GOT3 (cell line): ENCODE results near the gene CXXC5.

Source experiments
- DNase-seq: peaks from one replicate; lab custom pipeline; 2025; ENCODE audit warnings: mixed read lengths; lab: John Stamatoyannopoulos, UW

The CXXC5 gene

DNA sequence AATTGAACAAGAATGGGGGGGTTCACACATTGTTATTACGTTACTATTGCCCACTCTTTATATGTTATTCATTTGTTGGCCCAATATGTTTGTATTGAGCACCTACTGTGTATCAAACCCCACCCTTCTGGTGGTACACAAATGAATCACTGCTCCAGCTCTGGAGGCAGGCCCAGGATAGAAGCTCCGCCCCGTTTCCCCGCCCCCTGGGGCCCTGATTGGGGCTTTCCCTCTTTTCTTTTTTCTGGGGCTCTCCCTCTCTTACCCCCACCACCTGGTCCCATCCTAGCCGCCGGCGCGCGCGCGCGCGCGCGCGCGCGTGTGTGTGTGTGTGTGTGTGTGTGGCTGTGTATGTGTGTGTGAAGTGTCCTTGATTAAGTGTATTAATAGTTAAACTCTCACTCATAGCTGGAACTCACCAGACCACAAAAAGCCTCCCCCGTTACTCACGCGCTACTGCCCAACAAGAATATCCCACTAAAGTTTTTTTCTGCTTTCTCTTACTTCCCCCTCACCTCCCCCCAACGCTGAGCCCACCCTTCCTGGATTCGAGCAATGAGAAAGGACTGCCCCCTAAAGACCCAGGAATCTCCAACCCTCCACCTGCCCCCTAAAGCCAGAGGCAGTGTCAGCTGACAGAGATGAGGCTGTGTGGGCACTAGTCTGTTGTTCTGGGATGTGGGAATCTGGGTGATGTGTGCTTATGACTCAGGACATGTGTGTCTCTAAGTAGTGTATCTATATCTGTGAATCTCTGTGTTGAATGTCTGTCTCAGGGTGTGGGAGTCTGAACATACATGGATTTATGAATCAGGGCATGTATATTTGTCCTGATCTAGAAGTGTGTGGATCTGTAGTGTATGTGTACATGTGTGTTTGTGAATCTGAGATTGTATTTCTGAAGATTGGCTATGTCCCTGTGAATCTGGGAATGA lies 4.0 kb downstream of the CXXC5 start:
- DNase-seq = peak; percentile 53

DNA sequence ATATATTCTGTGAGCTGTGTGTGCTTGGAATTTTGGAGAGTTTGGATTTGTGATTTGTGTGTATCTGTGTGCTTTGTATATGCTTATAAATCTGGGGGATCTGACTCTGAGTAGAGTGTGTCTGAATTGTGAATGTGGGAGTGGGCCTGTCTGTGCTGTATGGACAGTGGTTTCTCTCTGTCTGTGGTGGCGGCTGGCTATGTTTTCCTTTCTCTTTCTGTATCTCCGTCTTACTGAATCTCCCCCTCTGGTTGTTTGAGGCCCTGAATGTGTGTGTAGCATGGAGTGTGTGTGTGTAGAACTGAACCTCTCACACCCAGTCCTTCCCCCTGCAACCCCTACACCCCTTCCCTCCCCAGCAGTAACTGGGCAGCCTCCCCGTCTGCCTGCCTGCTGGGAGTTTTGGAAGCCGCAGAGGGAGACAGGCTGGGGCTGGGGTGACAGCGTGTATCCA lies 4.7 kb downstream of the CXXC5 start:
- DNase-seq = no peak

DNA sequence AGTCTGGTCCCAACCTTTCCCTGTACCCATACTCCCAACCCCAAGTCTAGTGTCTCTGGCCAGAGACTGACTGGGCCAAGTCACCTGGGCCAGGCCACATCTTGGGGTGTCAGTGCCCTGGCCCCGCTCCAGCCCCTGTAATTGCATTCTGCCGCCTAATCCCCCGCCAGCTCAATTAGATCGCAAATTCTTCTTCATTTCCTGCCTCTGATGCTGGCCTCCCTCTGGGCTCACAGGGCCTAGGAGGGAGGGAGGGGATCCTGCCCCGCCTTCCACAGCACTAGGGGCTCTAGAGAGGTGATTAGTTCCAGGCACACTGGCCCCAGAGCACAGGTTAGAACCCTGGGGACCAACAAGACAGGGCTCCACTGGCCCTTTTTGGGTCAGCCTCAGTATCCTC lies 5.5 kb downstream of the CXXC5 start:
- no peak for DNase-seq

DNA sequence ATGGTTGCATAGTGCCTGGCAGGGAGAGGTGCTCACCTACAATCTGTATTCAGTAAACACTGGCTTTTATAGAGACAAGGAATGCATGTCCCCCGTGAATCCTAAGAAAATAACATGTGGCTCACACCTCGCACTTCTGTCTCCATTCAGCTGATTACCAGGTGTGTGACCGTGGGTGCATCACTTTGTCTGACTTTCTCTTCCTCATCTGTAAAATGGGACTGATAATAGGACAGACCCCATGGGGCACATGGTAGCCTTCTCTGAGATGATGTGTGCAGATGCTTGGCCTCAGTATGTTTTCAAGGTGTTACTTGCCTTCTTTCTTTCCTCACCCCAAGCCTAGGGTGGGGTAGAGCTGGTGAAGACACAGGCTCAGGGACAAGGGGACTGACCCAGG lies 6.3 kb downstream of the CXXC5 start:
- no peak for DNase-seq

DNA sequence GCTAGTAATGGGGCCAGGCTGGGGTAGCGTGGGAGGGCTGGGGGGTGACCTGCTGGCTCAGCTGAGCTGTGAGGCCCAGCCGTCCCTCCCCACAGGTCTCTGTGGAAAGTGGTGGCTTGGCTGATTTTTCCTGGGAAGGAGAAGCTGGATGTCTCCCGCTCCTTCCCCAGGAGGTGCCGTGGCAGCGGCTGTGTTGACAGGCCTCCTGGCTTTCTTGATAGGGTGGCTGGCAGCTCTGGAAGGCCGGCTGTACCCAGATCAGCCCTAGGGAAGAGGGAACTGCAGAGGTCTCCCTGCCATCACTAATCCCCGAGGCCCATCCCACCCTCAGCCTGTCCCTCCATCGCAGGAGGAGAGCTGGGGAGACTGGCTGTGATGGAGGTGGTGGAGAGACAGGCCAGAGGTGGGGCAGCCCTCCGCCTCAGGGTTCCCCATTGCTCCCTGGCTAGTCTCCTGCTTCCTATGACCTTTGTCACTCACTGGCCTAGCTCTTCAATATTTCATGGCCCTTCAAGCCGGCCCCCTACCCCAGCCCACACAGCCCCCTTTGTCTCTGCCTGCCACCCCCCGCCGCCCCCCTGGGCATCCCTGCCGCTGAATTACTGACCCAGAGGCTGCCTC lies 6.8 kb downstream of the CXXC5 start:
- DNase-seq = no peak

DNA sequence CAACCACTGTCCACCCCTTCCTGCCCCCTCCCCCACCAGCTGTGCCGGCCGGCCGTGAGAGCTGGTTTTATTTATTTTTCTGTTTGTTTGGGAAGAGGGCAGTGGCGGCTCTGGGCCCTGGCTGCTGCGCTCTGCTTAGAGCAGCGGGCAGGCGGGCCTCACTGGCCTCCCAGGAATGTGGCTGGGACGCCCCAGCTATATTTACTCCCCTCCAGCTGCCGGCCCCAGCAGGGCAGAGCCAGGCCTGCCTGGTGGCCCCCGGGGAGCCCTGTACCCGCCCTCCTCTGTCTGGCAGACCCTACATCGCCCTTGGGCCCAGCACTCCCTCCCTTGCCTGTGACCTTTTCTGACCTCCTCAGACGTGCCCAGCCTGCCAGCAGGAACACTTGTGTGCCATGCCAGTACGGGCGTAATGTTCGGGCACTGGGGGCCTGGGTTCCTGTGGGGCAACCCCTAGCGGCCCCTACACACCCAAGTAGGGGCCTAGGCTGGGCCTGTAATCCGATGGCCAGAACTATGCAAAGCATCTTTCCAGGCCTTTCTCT lies 7.7 kb downstream of the CXXC5 start:
- no peak for DNase-seq

DNA sequence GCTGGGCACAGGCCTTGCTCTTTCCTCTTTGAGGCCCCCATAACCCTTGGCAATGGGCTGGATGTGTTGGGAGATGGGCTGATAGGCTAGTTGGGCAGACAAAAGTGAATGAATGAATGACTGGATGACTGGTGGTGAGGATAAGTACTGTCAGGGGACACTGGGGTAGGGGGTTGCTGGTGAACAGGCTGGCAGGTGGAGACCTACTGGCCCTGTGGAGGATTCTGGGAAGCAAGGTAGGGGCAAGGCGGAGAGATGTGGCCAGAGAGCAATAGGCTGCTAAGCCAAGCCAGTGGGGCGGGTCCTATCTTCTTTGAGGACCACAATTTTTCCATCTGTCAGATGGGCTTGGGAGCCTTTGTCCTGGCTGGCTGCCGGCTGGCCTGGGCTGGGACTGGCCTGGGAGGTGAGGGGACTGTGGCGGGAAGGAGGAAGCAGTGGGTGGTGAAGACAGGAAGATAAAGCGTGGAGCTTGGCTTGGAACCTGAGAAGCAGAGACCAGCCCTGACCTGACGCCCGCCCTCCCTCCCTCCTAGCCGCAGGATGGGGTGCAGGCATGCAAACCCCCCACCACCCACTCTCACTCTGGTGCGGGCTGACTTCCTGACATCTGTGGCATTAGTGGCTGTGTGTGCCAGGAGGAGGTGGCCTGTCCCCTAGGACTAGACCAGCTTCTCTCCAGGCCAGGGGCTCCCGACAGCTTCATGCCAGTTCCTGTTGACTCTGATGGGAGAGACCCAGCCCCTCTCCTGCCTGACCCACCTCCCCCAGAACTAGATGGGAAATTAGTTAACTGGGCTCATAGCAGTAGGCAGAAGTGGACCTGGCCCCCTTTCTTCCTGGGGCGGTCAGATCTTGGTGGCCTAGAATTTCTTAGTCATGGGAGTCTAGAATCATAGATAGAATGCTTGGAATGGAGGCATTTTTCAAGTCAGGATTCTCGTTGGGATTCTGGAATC lies 9.5 kb downstream of the CXXC5 start:
- no peak for DNase-seq

DNA sequence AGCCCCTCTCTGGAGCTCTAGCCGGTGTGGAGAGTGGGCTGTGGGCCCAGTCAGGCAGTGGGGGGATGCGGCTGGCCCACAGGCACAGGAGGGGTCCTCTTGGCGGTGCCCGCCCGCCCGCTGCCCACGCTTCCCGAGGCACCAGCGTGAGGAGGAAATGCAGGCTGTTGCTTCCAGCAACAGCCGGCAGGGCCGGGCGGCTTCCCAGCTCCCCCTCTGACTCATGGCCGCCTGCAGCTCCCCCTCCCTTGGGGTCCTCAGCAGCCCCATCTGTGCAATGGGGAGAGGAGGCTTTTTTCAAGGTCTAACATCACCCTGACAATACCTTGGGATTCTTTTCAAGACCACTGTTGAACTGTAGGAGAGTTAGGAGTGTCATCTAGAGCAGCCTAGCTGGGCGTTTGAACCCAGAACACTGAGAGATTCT lies 10.4 kb downstream of the CXXC5 start:
- no peak for DNase-seq

DNA sequence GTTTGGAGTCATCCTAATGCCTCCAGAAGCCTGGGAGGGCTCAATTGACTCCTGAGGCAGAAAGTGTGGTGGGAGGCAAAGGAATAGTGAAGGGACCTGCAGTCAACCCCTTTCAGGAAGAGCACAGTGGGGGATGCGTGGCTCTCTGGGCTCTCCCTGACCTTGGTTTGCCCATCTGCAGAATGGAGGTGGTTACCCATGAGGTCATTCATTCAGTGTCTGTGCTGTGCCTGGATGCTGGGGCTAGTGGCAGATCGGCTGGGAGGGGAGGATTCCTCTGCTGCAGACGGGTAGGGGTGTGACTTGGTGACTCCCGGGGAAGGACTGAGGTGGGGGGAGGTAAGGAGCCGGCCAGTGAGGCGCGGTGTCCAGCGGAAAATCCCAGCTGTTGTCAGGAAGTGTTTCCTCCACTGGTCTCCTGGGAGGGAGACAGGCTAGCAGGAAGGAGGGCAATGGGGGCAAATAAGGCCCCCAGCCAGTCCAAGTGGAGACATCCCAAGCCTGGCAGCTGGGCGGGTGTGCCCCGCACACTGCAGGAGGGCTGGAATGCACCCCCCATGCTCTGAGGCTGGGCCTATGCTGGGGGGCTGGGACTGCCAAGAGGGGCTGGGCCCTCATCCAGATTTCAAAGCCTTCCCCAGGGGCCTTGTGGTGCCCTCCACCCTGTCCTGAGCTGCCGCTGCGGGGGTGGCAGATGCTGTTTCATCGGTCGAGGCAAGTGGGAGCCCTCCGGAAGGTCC lies 10.9 kb downstream of the CXXC5 start:
- peak; percentile 58 for DNase-seq

DNA sequence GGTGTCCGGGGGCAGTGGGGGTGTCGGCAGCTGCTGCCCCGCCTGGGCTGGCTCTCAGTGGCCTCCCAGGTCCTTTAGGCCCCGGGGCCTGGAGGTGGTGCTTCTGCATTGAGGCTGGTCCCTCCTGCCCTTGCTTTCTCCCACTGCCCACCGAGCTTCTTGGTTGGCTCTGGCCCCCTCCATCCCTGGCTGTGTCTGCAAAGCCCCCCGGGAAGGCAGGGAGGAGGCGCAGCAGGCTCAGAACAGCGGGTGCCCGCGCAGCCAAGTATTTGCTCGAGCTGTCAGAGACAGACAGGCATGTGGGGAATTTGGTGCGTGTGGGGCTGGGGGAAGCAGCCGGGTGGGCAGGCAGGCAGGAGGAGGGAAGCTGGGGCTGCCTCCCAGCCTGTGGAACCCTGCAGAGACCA lies 11.5 kb downstream of the CXXC5 start:
- DNase-seq = no peak

DNA sequence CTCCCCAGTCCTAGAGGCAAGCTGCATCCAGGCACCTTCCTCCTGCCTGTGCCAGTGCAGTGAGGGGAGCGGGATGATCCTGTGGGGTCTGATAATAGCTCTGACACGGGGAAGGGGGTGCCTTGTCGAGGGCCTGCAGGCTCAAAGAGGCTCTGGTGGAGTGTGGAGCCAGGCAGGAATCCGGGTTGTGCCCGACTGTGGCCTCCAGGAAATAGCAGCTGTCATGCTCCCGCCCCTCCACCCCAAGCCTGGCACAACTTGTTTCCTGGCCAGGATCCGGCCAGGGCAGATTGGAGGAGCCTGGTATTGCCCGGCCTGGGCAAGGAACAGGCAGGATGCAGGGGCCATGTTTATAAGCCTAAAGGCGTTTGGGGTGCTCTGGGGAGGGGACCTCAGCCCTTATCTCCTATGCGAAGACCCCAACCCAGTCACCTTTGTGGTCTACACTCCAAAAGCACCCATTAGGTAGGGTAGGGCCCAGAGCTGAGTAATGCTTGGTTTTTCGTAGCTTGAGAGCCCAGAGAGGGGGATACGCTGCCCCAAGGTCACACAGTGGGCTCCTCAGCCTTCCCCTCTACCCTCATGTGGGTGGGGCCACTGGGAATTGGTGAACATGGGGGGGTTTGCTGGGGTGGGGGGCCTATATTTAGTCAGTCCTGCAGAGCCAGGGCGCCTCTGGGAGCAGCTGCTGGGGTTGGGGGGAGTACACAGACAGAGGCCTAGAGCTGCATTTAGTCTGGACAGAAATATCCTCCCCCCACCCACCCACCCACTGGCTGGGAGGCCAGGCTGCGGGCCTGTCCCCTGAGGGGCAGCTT lies 12.2 kb downstream of the CXXC5 start:
- DNase-seq = peak; percentile 55

DNA sequence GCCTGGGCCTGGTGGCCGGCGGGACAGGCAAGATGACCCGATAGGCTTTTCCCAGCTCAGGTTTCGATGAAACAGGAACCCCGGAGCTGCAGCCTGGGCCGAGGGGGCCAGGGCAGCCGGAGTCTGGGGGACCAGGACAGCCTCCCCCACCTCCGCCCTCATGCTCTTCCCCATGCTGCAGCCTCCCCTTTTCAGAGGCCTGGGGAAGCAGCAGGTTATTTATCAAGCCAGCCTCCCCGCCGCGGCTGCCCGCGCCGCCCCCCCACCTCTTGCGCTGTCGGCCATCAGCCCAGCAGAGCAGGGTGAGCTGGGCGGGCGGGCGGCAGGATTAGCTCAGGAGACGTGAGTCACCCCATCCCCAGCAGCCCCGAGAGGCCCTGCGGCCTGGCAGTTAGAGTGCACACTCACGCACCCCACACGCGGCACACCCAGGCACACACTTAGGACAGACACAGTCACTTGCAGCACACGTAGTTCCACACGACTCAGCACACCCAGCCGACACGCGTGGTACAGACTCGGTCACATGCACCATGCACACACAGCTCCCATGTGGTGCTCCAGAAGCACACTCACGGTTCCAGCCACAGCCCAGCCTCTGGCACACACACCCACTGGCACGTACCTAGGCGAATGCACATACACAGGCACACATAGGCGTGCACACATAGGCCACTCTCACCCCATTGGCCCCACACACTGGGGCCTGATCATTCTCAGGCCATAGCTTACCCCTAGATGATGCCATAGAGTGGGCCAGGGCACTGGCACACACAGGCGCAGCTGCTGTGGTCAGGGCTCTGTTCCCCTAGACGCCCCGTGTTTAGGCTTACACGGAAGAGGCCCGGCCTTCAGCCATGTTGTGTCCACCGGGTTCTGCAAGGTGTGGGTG lies 13.0 kb downstream of the CXXC5 start:
- DNase-seq = peak; percentile 90

DNA sequence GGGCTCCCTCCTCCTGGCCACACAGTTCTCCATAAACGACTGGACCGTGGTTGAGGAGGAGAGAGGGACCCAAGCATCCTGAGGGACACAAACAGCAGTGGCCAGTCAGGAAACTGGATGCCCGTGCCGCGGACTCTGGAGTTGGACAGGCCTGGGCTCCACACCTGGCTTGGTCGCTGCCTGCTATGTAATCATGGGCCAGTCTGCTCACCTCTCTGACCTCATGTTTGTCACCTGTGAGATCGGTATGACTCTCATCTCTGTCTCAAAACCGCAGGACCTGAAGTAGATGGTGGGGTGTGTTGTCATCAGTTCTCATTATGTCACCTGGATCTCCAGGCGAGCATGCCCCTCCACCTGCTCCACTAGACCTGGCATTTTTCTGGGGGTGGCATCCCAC lies 14.5 kb downstream of the CXXC5 start:
- no peak for DNase-seq

DNA sequence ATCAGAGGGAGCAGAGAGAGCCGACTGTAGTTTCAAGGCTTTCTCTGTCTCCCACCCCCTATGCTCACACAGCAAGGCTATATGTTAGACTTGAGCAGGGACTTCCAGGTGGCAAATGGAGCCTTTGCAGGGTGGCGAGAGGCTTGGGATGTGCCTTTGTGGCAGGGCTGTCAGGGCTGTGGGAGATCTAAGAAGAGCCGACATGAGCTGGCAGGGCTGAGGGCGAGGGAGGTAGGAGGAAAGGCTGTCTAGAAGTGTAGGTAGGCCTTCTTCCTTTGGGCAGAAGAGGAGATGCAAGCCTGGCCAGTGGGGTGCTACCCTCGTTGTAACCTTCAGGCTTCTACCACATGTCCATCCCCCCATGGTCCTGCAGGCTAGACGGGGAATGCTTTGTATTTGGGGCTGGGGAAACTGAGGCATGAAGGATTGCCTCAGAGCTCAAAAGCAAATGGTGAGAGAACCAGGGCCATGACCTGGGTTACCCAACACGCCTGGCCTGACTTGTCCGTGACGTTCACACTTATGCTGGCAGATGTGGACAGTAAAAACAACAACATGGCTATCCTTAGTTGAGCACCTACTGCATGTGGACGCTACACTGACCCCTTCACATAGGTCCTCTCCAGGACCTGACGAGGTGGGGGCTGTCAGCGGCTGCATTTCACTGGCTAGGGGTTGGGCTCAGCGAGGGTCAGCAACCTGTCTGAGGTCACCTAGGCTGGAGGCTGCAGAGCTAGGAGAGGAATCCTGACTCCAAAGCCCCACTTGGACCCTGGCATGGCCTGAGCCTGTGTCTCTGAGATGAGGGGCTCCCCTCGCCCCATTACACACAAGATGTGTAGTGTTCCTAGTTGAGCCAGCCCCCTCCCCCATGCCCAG lies 15.3 kb downstream of the CXXC5 start:
- no peak for DNase-seq

DNA sequence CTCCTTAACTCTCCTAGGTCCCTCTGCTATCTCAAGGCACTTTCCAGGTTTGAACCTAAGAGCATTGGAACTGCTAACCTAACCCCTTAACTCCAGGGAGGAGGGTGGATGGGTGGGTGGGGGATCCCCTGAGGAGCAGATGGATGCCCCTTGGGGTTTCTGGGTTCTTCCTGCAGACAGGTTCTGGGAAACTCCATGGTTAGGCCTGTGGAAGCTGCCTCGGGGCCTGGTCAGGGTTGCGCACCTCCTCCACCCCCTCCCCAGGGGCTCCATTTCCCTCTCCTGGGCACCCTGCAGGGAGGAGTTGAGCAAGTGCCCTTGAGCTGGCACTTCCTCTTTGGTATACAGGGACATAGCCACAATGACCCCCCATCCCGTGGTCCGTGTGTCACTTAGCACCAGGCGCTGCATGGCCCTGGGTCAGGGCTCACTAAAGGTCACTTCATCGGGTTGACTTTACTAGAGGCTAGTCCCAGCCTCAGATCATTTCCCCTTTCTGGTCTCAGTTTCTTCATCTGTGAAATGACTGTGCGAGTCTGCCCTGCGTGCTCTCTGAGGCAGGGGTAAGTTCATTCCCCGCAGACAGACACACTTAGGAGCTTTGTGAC lies 16.0 kb downstream of the CXXC5 start:
- no peak for DNase-seq

DNA sequence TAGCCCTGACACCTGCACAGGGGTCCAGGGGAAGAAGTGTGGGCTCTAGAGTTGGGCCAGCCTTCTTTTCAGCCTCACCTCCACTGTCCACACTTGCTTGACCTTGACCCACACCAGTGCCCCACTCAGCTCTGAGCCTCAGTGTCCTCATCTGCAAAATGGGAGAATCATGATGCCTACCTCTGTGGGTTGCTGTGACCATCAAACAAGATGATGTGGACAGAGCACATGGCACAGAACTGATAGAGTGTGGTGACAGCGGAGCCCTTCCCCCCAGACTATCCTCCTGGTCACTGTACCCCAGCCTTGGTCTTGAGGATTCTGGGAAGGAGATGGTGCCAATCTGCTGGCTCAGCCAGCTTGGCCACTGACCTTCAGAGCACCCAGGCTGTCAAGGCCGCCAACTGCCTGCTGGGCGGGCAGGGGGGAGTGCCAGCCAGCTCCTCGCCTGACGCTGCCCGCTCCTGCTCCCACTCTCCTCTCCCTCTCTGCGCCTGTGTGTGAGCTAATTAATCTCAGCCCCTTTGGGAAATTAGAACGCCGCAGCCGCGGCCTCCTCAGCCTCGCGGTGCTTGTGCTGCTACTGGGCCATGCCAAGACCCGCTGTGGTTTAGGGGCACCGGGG lies 16.7 kb downstream of the CXXC5 start:
- DNase-seq = no peak

DNA sequence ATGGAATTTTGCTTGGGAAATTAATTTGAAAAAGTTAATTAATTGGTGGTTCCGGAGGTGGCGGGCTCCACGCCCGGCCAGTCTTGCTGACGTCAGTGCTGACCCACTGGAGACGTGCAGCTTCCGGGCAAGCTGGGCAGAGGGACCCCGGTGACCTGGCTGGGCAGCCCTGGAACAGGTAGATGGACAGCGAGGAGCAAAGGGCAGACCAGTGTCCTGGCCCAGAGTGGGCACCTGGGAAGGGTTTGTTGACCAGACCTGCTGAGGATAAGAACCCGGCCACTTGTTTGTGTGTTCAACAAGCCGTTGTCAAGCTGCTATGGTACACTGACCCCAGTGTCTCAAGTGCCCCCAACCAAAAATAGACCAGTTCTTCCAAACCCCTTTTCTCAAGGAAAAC lies 17.5 kb downstream of the CXXC5 start:
- no peak for DNase-seq
